Lung (tissue), 12 donors: ENCODE results near the gene MRPL4. TPM values are rescaled to one million over a fixed set of nuclear protein-coding genes. Genes with fewer than 3 reads are reported as not detected.

Experiments
- ATAC-seq: fragments of 200-7000 bp; cut with Tn5 transposase; one replicate; pipeline ENCODE4 v1.9.1; 2020; ENCODE audit warnings: moderate number of reproducible peaks; ENCODE audit not compliant: insufficient read depth, low FRiP score
- DNase-seq, 3 donors: peaks; one replicate each; pipeline ENCODE4 v3.0.0-alpha.2; 2013 to 2017
- H3K27ac ChIP-seq, 2 donors: one replicate each; pipeline ENCODE4 v1.5.1; 2013; ENCODE audit warnings: mild to moderate bottlenecking in 2 of 2, moderate library complexity in 2 of 2, control low read depth in 1 of 2, inconsistent platforms in 1 of 2, low read depth in 1 of 2, low read length in 1 of 2
- H3K27me3 ChIP-seq, 3 donors: one replicate each; pipeline ENCODE4 v1.5.1; 2013; ENCODE audit warnings: low read length in 2 of 3; ENCODE audit not compliant: control insufficient read depth in 3 of 3, insufficient read depth in 3 of 3
- H3K36me3 ChIP-seq, 4 donors: one replicate each; pipeline ENCODE4 v1.5.1; 2013; ENCODE audit warnings: low read length in 4 of 4, mild to moderate bottlenecking in 1 of 4, moderate library complexity in 1 of 4; ENCODE audit not compliant: control insufficient read depth in 4 of 4, insufficient read depth in 4 of 4
- H3K4me1 ChIP-seq, 5 donors: one replicate each; pipeline ENCODE4 v1.5.1; 2013; ENCODE audit warnings: low read length in 5 of 5, mild to moderate bottlenecking in 2 of 5, moderate library complexity in 1 of 5; ENCODE audit not compliant: control insufficient read depth in 5 of 5, insufficient read depth in 5 of 5
- H3K4me3 ChIP-seq: one replicate; pipeline ENCODE4 v1.5.1; 2013; ENCODE audit warnings: mild to moderate bottlenecking, control low read depth, moderate library complexity
- H3K9ac ChIP-seq, 2 donors: one replicate each; pipeline ENCODE4 v1.5.1; 2013; ENCODE audit warnings: low read length in 2 of 2, control low read depth in 1 of 2; ENCODE audit not compliant: insufficient read depth in 1 of 2
- H3K9me3 ChIP-seq, 4 donors: one replicate each; pipeline ENCODE4 v1.5.1; 2013; ENCODE audit warnings: low read length in 3 of 4, mild to moderate bottlenecking in 1 of 4, moderate library complexity in 1 of 4; ENCODE audit not compliant: control insufficient read depth in 4 of 4, insufficient read depth in 3 of 4
- CTCF ChIP-seq: IDR thresholded peaks from 2 replicates; pipeline ENCODE4 v1.5.1; 2012; ENCODE audit warnings: mild to moderate bottlenecking; ENCODE audit errors: control extremely low read depth, extremely low read depth
- WGBS, 2 donors: extraction: QIAGEN DNeasy Blood & Tissue Kit; methylation state at CpG; one replicate each; pipeline ENCODE4 v1.1.7; 2013; 5-methylcytosine and 5-hydroxymethylcytosine counted together
- polyA plus RNA-seq, 2 donors: library from polyadenylated mRNA; stranded (reverse); fragments of 200-250 nt; gene quantifications; one replicate each; pipeline ENCODE4 v1.2.1, GENCODE V29; 2013
- total RNA-seq, 2 donors: library from RNA; depleted of rRNA in 1 of 2; stranded (reverse); fragments of >200 nt in 1 of 2; gene quantifications; one replicate each; pipeline ENCODE4 v1.2.1, GENCODE V29; 2014 to 2021
- donor health status: control.
- donor health status: control.
- donor health status: Bipolar disorder and iron deficiency.
- donor health status: healthy.
- donor health status: DM: yes; HTN: yes; CAD: no.

The MRPL4 gene
- total and polyA plus RNA-seq, 4 donors, result 16.6 to 64.8 (median 47.9) TPM

DNA sequence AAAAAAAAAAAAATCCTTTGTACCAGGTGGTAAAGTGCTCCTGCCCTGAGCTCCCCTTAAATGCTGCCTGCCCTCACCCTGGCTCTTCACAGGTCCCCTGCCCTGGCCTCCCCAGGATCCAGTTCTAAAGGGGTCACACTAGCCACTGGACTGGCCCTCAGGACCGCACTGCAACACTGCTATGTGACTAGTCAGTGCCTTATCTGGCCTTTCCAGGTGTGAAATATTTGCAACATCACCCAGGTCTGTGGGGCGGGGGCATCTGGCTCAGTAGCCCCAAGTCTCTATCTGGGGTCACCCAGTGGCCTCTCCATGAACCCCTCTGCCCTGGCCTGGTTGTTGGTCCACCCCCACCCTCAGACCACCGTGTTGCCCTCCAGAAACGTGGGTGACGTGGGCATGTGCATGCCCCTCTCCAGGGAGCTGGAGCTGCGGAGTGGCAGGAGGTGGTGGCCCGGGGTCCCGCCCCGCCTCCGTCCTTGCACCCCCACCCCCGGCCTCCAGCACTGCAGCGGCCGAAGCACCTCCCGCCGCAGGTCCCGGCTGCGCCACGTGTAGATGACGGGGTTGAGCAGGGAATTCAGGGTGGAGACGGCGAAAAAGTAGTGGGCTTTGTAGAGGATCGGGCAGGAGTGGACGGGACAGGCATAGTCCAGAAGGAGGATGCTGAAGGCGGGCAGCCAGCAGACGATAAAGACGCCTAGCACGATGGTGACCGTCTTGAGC lies 28.4 kb upstream of the MRPL4 start:
- no peaks in the 10 kb centered on the region for H3K27me3 ChIP-seq
- TF ChIP-seq CTCF, result no peak
- H3K9ac ChIP-seq, result no peak overlapping the region
- no peak overlapping the region for H3K4me3 ChIP-seq
- no peak overlapping the region for H3K27ac ChIP-seq
- H3K9me3 ChIP-seq, result no peaks in the 10 kb centered on the region
- peaks cover 0 to 45% (median 14%) of the 10 kb centered on the region in 5 donors for H3K4me1 ChIP-seq
- ATAC-seq (no peak), DNase-seq (no peak)
- 96 to 98% methylated on average over 28 of the region's 28 CpGs for WGBS, 2 donors
- peaks cover 0 to 34% (median 21%) of the 10 kb centered on the region in 4 donors for H3K36me3 ChIP-seq

DNA sequence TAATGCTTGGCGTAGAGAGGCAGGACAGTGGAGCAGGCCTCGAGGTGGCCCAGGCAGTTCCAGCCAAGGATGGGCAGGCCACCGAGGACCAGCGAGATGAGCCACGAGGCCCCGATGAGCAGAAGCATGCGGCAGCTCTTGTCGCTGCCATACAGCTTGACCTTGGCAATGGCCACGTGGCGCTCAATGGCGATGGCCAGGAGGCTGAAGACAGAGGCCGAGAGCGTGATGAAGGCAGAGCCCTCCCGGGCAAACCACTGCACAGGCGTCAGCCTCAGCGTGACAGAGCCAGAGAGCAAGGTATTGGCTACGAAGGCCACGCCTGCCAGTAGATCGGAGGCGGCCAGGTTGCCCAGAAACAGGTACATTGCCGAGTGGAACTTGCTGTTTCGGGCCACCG lies 27.7 kb upstream of the MRPL4 start:
- H3K27ac ChIP-seq, result no peak overlapping the region
- peaks cover 0 to 34% (median 22%) of the 10 kb centered on the region in 4 donors for H3K36me3 ChIP-seq
- ATAC-seq, result no peak

GRCh38 chr19:10226021-10226375 lies 26.0 kb upstream of the MRPL4 start:
- H3K27ac ChIP-seq, result peak overlapping the region; percentile 11 to 62
- ATAC-seq (no peak), DNase-seq (no peak)
- peak overlapping the region in 1 of 2 donors; percentile 85 for H3K9ac ChIP-seq
- H3K36me3 ChIP-seq, result peaks cover 0 to 35% (median 24%) of the 10 kb centered on the region in 4 donors
- no peak overlapping the region for H3K4me3 ChIP-seq
- no peaks in the 10 kb centered on the region for H3K27me3 ChIP-seq
- 80 to 91% methylated on average over 6 of the region's 6 CpGs for WGBS, 2 donors
- H3K9me3 ChIP-seq, result no peaks in the 10 kb centered on the region
- peaks cover 0 to 57% (median 19%) of the 10 kb centered on the region in 5 donors for H3K4me1 ChIP-seq
- TF ChIP-seq CTCF, result no peak

More for the DNA sequence above, 27.7 kb upstream of the MRPL4 start:
- H3K4me3 ChIP-seq, result no peak overlapping the region
- DNase-seq, result no peak
- H3K27me3 ChIP-seq, result no peaks in the 10 kb centered on the region
- WGBS, 2 donors, result 95 to 96% methylated on average over 23 of the region's 23 CpGs
- TF ChIP-seq CTCF, result no peak
- H3K4me1 ChIP-seq, result peaks cover 0 to 51% (median 16%) of the 10 kb centered on the region in 5 donors
- no peaks in the 10 kb centered on the region for H3K9me3 ChIP-seq
- no peak overlapping the region for H3K9ac ChIP-seq
